Measurements from ENCODE around the gene PUSL1. TPM values are rescaled to one million over a fixed set of nuclear protein-coding genes. Genes with fewer than 3 reads are reported as not detected.

PUSL1 gene
- total and polyA plus RNA-seq, 2 of the 13 experiments (the other 11 are each of a cell fraction or from before 2014, with no cell fraction given), result 8.3 to 22.2 TPM

DNA sequence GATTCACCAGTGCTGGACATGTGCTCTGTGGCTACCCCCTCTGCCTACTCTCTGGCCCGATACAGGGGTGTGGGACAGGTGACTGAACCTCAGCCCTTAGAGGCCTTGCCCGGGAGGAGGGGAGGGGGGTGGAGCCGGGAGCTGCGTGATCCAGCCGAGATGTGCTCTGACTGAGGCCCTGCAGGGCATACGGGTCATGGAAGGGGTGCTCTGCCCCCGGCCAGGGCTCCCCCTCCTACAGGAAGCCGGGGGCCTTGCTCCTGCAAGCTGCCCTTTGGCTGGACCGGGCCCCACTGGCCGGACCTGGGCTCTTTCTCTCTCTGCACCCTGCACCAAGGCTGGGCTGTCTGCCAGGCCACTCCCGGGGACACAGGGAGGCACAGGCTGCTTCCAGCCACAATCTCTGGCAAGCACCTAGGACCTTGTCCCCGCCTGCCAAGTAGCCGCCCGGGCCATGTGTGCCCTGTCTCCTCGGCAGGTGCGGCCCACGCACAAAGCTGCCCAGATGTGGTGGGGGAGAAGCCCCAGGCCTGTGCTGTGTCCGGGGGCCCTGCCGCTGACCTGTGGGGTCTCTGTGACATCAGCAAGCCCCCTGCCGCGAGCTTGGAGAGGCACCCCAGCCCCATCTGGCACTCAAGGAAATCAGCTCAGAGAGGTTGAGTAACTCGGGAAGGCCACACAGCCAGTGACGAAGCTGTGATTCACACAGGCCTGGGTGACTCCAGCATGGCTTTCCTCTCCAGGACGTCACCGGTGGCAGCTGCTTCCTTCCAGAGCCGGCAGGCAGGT, 26.7 kb upstream of the PUSL1 start (continued):
- no peak; the same call in 1 of the 2 replicates for TF ChIP-seq ZNF546 (CRISPR knock-in tag; conservative IDR thresholded peaks at IDR 0.05)
- TF ChIP-seq CEBPG (CRISPR knock-in tag; IDR thresholded peaks at IDR 0.05), result no peak
- TF ChIP-seq ZNF598 (CRISPR knock-in tag; IDR thresholded peaks at IDR 0.05; ENCODE audit: borderline replicate concordance), result no peak
- TF ChIP-seq, protein P1, sequence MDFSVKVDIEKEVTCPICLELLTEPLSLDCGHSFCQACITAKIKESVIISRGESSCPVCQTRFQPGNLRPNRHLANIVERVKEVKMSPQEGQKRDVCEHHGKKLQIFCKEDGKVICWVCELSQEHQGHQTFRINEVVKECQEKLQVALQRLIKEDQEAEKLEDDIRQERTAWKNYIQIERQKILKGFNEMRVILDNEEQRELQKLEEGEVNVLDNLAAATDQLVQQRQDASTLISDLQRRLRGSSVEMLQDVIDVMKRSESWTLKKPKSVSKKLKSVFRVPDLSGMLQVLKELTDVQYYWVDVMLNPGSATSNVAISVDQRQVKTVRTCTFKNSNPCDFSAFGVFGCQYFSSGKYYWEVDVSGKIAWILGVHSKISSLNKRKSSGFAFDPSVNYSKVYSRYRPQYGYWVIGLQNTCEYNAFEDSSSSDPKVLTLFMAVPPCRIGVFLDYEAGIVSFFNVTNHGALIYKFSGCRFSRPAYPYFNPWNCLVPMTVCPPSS (IDR thresholded peaks at IDR 0.05), result no peak
- TF ChIP-seq ARNTL (CRISPR knock-in tag; IDR thresholded peaks at IDR 0.05), result 0 out of 2 replicates have a peak, but pooled peaks have one; percentile 36
- no peak; the same call in 1 of the 2 replicates for TF ChIP-seq JUND (CRISPR knock-in tag; IDR thresholded peaks at IDR 0.05)
- TF ChIP-seq RBM22 (optimal IDR thresholded peaks at IDR 0.05; ENCODE audit: low read length), result no peak
- TF ChIP-seq ZNF891 (CRISPR knock-in tag; IDR thresholded peaks at IDR 0.05), result no peak
- TF ChIP-seq, protein P2, sequence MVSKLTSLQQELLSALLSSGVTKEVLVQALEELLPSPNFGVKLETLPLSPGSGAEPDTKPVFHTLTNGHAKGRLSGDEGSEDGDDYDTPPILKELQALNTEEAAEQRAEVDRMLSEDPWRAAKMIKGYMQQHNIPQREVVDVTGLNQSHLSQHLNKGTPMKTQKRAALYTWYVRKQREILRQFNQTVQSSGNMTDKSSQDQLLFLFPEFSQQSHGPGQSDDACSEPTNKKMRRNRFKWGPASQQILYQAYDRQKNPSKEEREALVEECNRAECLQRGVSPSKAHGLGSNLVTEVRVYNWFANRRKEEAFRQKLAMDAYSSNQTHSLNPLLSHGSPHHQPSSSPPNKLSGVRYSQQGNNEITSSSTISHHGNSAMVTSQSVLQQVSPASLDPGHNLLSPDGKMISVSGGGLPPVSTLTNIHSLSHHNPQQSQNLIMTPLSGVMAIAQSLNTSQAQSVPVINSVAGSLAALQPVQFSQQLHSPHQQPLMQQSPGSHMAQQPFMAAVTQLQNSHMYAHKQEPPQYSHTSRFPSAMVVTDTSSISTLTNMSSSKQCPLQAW (CRISPR knock-in tag; IDR thresholded peaks at IDR 0.05), result peak; percentile 44; the same call in 1 of the 2 replicates
- TF ChIP-seq, protein P3, sequence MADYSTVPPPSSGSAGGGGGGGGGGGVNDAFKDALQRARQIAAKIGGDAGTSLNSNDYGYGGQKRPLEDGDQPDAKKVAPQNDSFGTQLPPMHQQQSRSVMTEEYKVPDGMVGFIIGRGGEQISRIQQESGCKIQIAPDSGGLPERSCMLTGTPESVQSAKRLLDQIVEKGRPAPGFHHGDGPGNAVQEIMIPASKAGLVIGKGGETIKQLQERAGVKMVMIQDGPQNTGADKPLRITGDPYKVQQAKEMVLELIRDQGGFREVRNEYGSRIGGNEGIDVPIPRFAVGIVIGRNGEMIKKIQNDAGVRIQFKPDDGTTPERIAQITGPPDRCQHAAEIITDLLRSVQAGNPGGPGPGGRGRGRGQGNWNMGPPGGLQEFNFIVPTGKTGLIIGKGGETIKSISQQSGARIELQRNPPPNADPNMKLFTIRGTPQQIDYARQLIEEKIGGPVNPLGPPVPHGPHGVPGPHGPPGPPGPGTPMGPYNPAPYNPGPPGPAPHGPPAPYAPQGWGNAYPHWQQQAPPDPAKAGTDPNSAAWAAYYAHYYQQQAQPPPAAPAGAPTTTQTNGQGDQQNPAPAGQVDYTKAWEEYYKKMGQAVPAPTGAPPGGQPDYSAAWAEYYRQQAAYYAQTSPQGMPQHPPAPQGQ (CRISPR knock-in tag; IDR thresholded peaks at IDR 0.05; ENCODE audit: borderline replicate concordance), result 0 out of 2 replicates have a peak, but pooled peaks have one; percentile 34
- TF ChIP-seq ZNF605 (CRISPR knock-in tag; IDR thresholded peaks at IDR 0.05), result peak; percentile 48
- no peak for TF ChIP-seq ZNF720 (CRISPR knock-in tag; IDR thresholded peaks at IDR 0.05)
- TF ChIP-seq, protein P4, sequence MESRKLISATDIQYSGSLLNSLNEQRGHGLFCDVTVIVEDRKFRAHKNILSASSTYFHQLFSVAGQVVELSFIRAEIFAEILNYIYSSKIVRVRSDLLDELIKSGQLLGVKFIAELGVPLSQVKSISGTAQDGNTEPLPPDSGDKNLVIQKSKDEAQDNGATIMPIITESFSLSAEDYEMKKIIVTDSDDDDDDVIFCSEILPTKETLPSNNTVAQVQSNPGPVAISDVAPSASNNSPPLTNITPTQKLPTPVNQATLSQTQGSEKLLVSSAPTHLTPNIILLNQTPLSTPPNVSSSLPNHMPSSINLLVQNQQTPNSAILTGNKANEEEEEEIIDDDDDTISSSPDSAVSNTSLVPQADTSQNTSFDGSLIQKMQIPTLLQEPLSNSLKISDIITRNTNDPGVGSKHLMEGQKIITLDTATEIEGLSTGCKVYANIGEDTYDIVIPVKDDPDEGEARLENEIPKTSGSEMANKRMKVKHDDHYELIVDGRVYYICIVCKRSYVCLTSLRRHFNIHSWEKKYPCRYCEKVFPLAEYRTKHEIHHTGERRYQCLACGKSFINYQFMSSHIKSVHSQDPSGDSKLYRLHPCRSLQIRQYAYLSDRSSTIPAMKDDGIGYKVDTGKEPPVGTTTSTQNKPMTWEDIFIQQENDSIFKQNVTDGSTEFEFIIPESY (CRISPR knock-in tag; IDR thresholded peaks at IDR 0.05), result peak; percentile 39; the same call in 1 of the 2 replicates
- TF ChIP-seq HES4 (CRISPR knock-in tag; IDR thresholded peaks at IDR 0.05; ENCODE audit: borderline replicate concordance), result no peak
- TF ChIP-seq SIX1 (CRISPR knock-in tag; IDR thresholded peaks at IDR 0.05; ENCODE audit: borderline replicate concordance), result no peak
- peak; percentile 53 for TF ChIP-seq HDAC2 (CRISPR knock-in tag; IDR thresholded peaks at IDR 0.05)
- TF ChIP-seq ZNF230 (CRISPR knock-in tag; IDR thresholded peaks at IDR 0.05), result peak; percentile 37; the same call in 1 of the 2 replicates
- TF ChIP-seq RFX1 (IDR thresholded peaks at IDR 0.05), result no peak
- TF ChIP-seq ZFP90 (CRISPR knock-in tag; IDR thresholded peaks at IDR 0.05; ENCODE audit: borderline replicate concordance), result no peak
- TF ChIP-seq AKAP8 (CRISPR knock-in tag; IDR thresholded peaks at IDR 0.05), result peak; percentile 85
- 0 out of 2 replicates have a peak, but pooled peaks have one; percentile 57 for TF ChIP-seq POLR2G (IDR thresholded peaks at IDR 0.05; ENCODE audit: low read depth, low read length)
- peak; percentile 27 for TF ChIP-seq MEIS2 (CRISPR knock-in tag; IDR thresholded peaks at IDR 0.05)
- TF ChIP-seq TEAD2 (CRISPR knock-in tag; IDR thresholded peaks at IDR 0.05), result no peak
- TF ChIP-seq MTF2 (CRISPR knock-in tag; IDR thresholded peaks at IDR 0.05; ENCODE audit: borderline replicate concordance), result peak; percentile 93; the same call in 1 of the 2 replicates

Data from HepG2 (cell line).